D341Med (cell line): ENCODE measurements around the gene VSX2.
A peak's percentile ranks its signal among the peaks of the same experiment; 100 is the strongest.

Experiments used
- DNase-seq: peaks from one replicate; pipeline ENCODE4 v3.0.0; 2012; ENCODE audit warnings: low spot score

VSX2 gene

DNA sequence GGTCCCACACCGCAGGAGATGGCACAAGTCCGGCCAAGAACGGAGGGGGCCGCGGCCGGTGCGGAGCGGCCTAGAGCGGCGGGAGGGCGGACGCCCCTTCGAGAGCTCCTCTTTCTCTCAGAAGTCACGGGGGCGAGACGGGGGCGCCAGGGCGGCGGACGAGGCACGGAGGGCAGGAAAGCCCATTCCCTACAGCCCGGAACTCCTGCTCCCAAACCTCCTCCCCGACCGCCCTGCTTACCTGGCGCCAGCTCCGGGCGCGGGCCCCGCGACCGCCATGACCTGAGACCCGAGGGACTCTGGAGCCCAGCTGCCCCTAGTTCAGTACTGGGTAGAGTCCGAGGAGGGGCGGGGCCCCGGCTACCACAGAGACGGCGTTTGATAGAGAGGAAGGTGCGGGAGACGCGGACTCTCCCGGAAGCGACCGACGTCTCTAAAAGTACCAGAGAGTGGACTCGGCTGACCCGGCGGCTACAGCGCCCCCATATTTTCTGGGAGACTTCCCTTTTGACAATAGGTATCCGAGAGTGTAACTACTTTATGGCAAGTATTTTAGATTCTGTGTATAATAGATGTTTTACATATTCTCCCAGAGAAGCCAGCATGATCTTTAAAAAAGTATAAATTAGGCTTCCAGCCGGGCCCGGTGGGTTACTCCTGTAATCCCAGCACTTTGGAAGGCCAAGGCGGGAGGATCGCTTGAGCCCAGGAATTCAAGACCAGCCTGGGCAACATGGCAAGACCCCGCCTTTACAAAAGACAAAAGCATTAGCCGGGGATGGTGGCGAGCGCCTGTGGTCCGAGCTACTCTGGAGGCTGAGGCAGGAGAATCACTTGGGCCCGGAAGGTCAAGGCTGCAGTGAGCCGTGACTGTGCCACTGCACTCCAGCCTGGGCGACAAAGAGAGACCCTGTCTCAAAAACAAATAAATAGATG, 63.7 kb downstream of the VSX2 start, which contains the start of gene ABCD4:
Gene ABCD4 (minus strand): TSS at position 301 of the 936 bp plus-strand sequence. CDS start 22 bp downstream, at position 279.
- peak; percentile 91 for DNase-seq

GRCh38 chr14:74308695-74309094, 69.4 kb downstream of the VSX2 start:
- no peak for DNase-seq

GRCh38 chr14:74309125-74310022, 70.1 kb downstream of the VSX2 start:
- DNase-seq: no peak

- no peak for DNase-seq
Measured at GRCh38 chr14:74312161-74312560, 72.9 kb downstream of the VSX2 start.
